Measurements from ENCODE around the gene NHSL2.

DNA sequence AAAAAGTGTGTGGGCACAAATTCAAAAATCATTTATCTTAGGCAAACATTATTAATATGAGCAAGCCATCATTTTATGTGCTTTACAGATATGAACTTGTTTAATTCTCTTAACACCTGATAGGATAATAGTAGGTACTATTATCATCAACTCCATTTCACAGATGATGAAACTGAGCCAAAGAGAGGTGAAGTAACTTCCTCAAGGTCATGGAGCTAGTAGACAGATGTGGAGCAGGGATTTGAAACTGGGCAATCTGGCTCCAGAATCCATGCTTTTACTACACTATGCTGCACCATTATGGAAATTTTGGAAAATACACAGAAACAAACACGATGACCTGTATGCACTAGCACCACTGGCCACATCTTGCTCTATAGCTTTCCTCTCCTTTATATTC, 269.9 kb downstream of the NHSL2 start:
- TF ChIP-seq, protein P1, sequence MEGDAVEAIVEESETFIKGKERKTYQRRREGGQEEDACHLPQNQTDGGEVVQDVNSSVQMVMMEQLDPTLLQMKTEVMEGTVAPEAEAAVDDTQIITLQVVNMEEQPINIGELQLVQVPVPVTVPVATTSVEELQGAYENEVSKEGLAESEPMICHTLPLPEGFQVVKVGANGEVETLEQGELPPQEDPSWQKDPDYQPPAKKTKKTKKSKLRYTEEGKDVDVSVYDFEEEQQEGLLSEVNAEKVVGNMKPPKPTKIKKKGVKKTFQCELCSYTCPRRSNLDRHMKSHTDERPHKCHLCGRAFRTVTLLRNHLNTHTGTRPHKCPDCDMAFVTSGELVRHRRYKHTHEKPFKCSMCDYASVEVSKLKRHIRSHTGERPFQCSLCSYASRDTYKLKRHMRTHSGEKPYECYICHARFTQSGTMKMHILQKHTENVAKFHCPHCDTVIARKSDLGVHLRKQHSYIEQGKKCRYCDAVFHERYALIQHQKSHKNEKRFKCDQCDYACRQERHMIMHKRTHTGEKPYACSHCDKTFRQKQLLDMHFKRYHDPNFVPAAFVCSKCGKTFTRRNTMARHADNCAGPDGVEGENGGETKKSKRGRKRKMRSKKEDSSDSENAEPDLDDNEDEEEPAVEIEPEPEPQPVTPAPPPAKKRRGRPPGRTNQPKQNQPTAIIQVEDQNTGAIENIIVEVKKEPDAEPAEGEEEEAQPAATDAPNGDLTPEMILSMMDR (conservative IDR thresholded peaks at IDR 0.05): no peak
- TF ChIP-seq EZH2 (IDR thresholded peaks at IDR 0.05; ENCODE audit: low read depth): no peak

All from PC-9 (cell line).